C4-2B (cell line): ENCODE data around the gene OOSP2.

ENCODE experiments used
- CTCF ChIP-seq: fragments of 450-650 bp; conservative IDR thresholded peaks from 2 replicates; pipeline ENCODE4 v1.5.1; 2017; ENCODE audit warnings: mild to moderate bottlenecking
- ZFX ChIP-seq: fragments of 450-650 bp; IDR thresholded peaks from 2 replicates; pipeline ENCODE4 v1.6.1; 2017

DNA sequence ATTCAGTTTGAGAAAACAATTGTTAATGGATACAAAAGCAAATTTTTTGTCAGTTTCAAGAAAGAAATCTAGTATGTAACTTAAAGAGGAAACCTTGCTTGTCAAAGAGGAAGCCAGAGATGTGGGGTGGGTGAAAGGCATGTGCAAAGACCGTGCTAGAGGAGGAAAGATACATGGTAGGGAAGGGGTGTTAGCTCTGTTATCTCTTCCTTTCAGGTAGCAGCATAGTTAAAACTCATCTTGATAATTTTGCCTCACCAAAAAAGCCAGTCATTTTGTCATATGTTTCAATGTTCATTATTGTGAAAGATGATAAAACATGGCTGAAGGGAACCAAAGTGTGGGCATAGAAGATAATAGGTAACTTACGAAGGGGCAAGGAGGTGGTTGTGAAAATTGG, 45.7 kb downstream of the OOSP2 start:
- TF ChIP-seq CTCF = no peak
- no peak for TF ChIP-seq ZFX
